HepG2 (cell line): ENCODE measurements around the gene TIFAB. TPM values are rescaled to one million over a fixed set of nuclear protein-coding genes. Genes with fewer than 3 reads are reported as not detected.

Source experiments
- ATAC-seq: fragments of 200-7000 bp; cut with Tn5 transposase; 3 replicates; pipeline ENCODE4 v1.9.1; 2020; ENCODE audit warnings: mild to moderate bottlenecking, moderate library complexity
- BruUV-seq: library from RNA; stranded (reverse); fragments of 400-500 nt; replicated peaks from 2 replicates; lab custom pipeline; 2021; lab: Mats Ljungman, UMichigan
- CTCF ChIA-PET: fragments of 300-600 bp; formaldehyde crosslinking; extraction: SDS; loops from one replicate; lab custom pipeline; 2021; ENCODE audit warnings: low total read pairs, inconsistent platforms, low intra/inter-chr PET ratio; lab: Yijun Ruan, JAX
- POLR2A ChIA-PET: fragments of 350-600 bp; sonication (Branson Sonifier 250); formaldehyde crosslinking; loops from one replicate; lab custom pipeline; 2020; ENCODE audit warnings: antibody characterized with exemption, inconsistent platforms; lab: Yijun Ruan, JAX
- DNase-seq: peaks from one replicate; pipeline ENCODE4 v3.0.0-alpha.2; 2015; ENCODE audit warnings: low spot score
- FAIRE-seq: peaks from 3 replicates; lab custom pipeline; 2011; peaks lifted over from hg19 to GRCh38; lab: Jason Lieb, UNC
- H2AFZ ChIP-seq: one replicate; pipeline ENCODE4 v1.6.1; 2011; ENCODE audit warnings: low read length, inconsistent platforms
- H3K27ac ChIP-seq: fragments of 300-600 bp; 3 replicates; pipeline ENCODE4 v1.8.0; 2011; ENCODE audit warnings: mixed run types, mild to moderate bottlenecking, mixed read lengths, low read length, inconsistent platforms; ENCODE audit not compliant: insufficient read depth; ENCODE audit errors: extremely low read length
- H3K27me3 ChIP-seq, 2 experiments: fragments of 200-600 bp in 1 of 2; 2 replicates in 1 of 2; 3 replicates in 1 of 2; pipeline versions ENCODE4 v1.6.0 to v1.8.0; 2011; ENCODE audit warnings: low read length in 2 of 2, mild to moderate bottlenecking in 2 of 2, moderate library complexity in 2 of 2, inconsistent platforms in 1 of 2; ENCODE audit not compliant: insufficient read depth in 2 of 2, control insufficient read depth in 1 of 2
- H3K36me3 ChIP-seq, 2 experiments: fragments of 200-600 bp in 1 of 2; replicated peaks in 1 of 2; 2 replicates in 1 of 2; 3 replicates in 1 of 2; pipeline versions ENCODE4 v1.5.1 to v1.8.0; 2011; ENCODE audit warnings: low read length in 2 of 2, inconsistent platforms in 1 of 2; ENCODE audit not compliant: insufficient read depth in 2 of 2, control insufficient read depth in 1 of 2
- H3K4me1 ChIP-seq: 2 replicates; pipeline ENCODE4 v1.5.1; 2012; ENCODE audit warnings: low read length, inconsistent platforms; ENCODE audit not compliant: insufficient read depth
- H3K4me2 ChIP-seq: 2 replicates; pipeline ENCODE4 v1.6.0; 2011; ENCODE audit warnings: low read depth, low read length, inconsistent platforms
- H3K4me3 ChIP-seq, 3 experiments: fragments of 200-600 bp in 1 of 3; sonication (generic), shearing (Covaris generic) in 1 of 3; replicated peaks in 1 of 3; 2 replicates each; pipeline ENCODE4 v1.5.1; 2011 to 2016; ENCODE audit warnings: low read length in 3 of 3, inconsistent platforms in 2 of 3, low read depth in 2 of 3, mild to moderate bottlenecking in 2 of 3, control low read depth in 1 of 3, mixed read lengths in 1 of 3; ENCODE audit not compliant: insufficient read depth in 1 of 3
- H3K79me2 ChIP-seq: one replicate; pipeline ENCODE4 v1.6.1; 2011; ENCODE audit warnings: low read length, inconsistent platforms; ENCODE audit not compliant: insufficient read depth
- H3K9ac ChIP-seq: 2 replicates; pipeline ENCODE4 v1.6.0; 2011; ENCODE audit warnings: mild to moderate bottlenecking, low read depth, low read length, inconsistent platforms; ENCODE audit not compliant: insufficient read depth
- H3K9me3 ChIP-seq: 2 replicates; pipeline ENCODE4 v1.5.1; 2012; ENCODE audit warnings: mild to moderate bottlenecking, low read length
- H4K20me1 ChIP-seq: 2 replicates; pipeline ENCODE4 v1.6.0; 2011; ENCODE audit warnings: inconsistent platforms, mild to moderate bottlenecking, low read length, moderate library complexity; ENCODE audit not compliant: insufficient read depth
- BHLHE40 ChIP-seq: IDR thresholded peaks from 2 replicates; pipeline ENCODE4 v1.6.1; 2011; ENCODE audit warnings: low read length, improper control_type of control experiment
- FOXO4 ChIP-seq: sonication (generic); formaldehyde crosslinking; conservative IDR thresholded peaks from 2 replicates; pipeline ENCODE4 v1.8.1; 2023; ENCODE audit warnings: missing genetic modification reagents
- HDAC6 ChIP-seq: fragments of 200-600 bp; sonication (generic); IDR thresholded peaks from 2 replicates; pipeline ENCODE4 v1.7.0; 2017; ENCODE audit warnings: mild to moderate bottlenecking, antibody characterized with exemption, low read length, low read depth
- HNF1A ChIP-seq, 2 experiments: sonication (generic) in 1 of 2; formaldehyde crosslinking in 1 of 2; IDR thresholded peaks; 2 replicates each; pipeline versions ENCODE4 v1.4.0 to v1.6.1; 2016 to 2020; ENCODE audit warnings: borderline replicate concordance in 1 of 2, low read depth in 1 of 2, mild to moderate bottlenecking in 1 of 2, missing genetic modification reagents in 1 of 2
- HOXA9 ChIP-seq: sonication (generic); formaldehyde crosslinking; IDR thresholded peaks from 2 replicates; pipeline ENCODE4 v1.8.1; 2022; ENCODE audit warnings: missing genetic modification reagents, mild to moderate bottlenecking, moderate library complexity, borderline replicate concordance
- REPIN1 ChIP-seq: sonication (generic); formaldehyde crosslinking; IDR thresholded peaks from 2 replicates; pipeline ENCODE4 v1.8.0; 2022; ENCODE audit warnings: missing genetic modification reagents, low read depth, mild to moderate bottlenecking, borderline replicate concordance
- TFDP2 ChIP-seq: sonication (generic); formaldehyde crosslinking; IDR thresholded peaks from 2 replicates; pipeline ENCODE4 v1.4.0; 2020; ENCODE audit warnings: missing genetic modification reagents
- YEATS4 ChIP-seq: sonication (generic); formaldehyde crosslinking; IDR thresholded peaks from 2 replicates; pipeline ENCODE4 v1.4.0; 2020; ENCODE audit warnings: missing genetic modification reagents, borderline replicate concordance
- ZNF687 ChIP-seq: sonication (generic); formaldehyde crosslinking; IDR thresholded peaks from 2 replicates; pipeline ENCODE4 v1.5.1; 2020; ENCODE audit warnings: mild to moderate bottlenecking, missing genetic modification reagents, moderate library complexity
- WGBS: methylation state at CpG from one replicate; pipeline ENCODE4 v1.1.6; 2017; ENCODE audit warnings: low lambda C conversion rate; 5-methylcytosine and 5-hydroxymethylcytosine counted together
- in situ Hi-C: cut with HindIII; loops from 2 replicates; pipeline ENCODE4 v1.10.0; 2017; ENCODE audit warnings: low pct_unique_long_range_greater_than_20kb; ENCODE audit not compliant: extremely low pct_ligation_motif_present
- intact Hi-C: fragments of 100-400 bp; cut with micrococcal nuclease; formaldehyde crosslinking; loops from one replicate; pipeline ENCODE4 v1.10.0; 2022; ENCODE audit not compliant: unreplicated experiment
- polyA plus RNA-seq, 8 experiments: library from polyadenylated mRNA; depleted of rRNA in 3 of 8; stranded (reverse) in 7 of 8; unstranded in 1 of 8; fragments of >200 nt; fragmentation: Illumina TruSeq in 4 of 8; extraction: Trizol in 4 of 8; gene quantifications; 2 replicates each; pipeline versions ENCODE4 v1.2.1 to v1.2.3, GENCODE V29; 2011 to 2016; ENCODE audit warnings: low read depth in 4 of 8, missing spikeins in 1 of 8, mixed read lengths in 1 of 8; ENCODE audit not compliant: insufficient read depth in 1 of 8
- total RNA-seq, 5 experiments: library from RNA; depleted of rRNA; stranded (reverse); fragments of >200 nt; fragmentation: Illumina TruSeq; extraction: Trizol; gene quantifications; 2 replicates each; pipeline ENCODE4 v1.2.3, GENCODE V29; 2016; ENCODE audit warnings: low read depth in 1 of 5

The TIFAB gene
- total and polyA plus RNA-seq, 2 of the 13 experiments (the other 11 are each of a cell fraction or from before 2014, with no cell fraction given) = not detected

GRCh38 chr5:135490245-135491037 lies 38.3 kb upstream of the TIFAB start:
- Histone ChIP-seq H3K36me3 (no peaks in the 10 kb centered on the region), H3K9ac (no peak overlapping the region), H3K27me3 (peaks cover 0 to 24% of the 10 kb centered on the region in 2 experiments; a peak in 3 of 5 replicates), H3K4me1 (peaks cover 77% of the 10 kb centered on the region), H3K79me2 (no peaks in the 10 kb centered on the region), H2AFZ (no peak overlapping the region), H3K27ac (peak overlapping the region; percentile 87), H3K4me2 (peak overlapping the region; percentile 81; the same call in 1 of the 2 replicates), H3K9me3 (no peaks in the 10 kb centered on the region), H4K20me1 (no peaks in the 10 kb centered on the region), H3K4me3 (peak overlapping the region in 1 of 3 experiments; percentile 69; a peak in 1 of 6 replicates)
- TF ChIP-seq HNF1A (IDR thresholded peaks at IDR 0.05; ENCODE audit: low read depth) (no peak), HNF1A (CRISPR knock-in tag; IDR thresholded peaks at IDR 0.05; ENCODE audit: borderline replicate concordance) (no peak), BHLHE40 (no peak), ZNF687 (CRISPR knock-in tag) (0 out of 2 replicates have a peak, but pooled peaks have one; percentile 5), TFDP2 (CRISPR knock-in tag) (no peak), FOXO4 (CRISPR knock-in tag) (0 out of 2 replicates have a peak, but pooled peaks have one; percentile 43), YEATS4 (CRISPR knock-in tag) (0 out of 2 replicates have a peak, but pooled peaks have one; percentile 11), HOXA9 (CRISPR knock-in tag) (no peak), HDAC6 (no peak), REPIN1 (CRISPR knock-in tag) (0 out of 2 replicates have a peak, but pooled peaks have one; percentile 12)
- DNase-seq (no peak), FAIRE-seq (no peak), ATAC-seq (no peak)
- no TSS peak for BruUV-seq
- 60% methylated on average over 10 of the region's 49 CpGs for WGBS
- in situ Hi-C loops = no loop called here
- ChIA-PET POLR2A (interaction anchor here (2.2 kb wide), 1 partner anchor 8 kb away, joined by 6 read pairs; no protein-coding TSS in a partner anchor), CTCF (no interaction called here)
- intact Hi-C loops = no loop called here
